Muscle of leg (tissue), 11 donors: ENCODE measurements around the gene PIP4K2B. TPM values are rescaled to one million over a fixed set of nuclear protein-coding genes. Genes with fewer than 3 reads are reported as not detected.

Experiments used
- DNase-seq: peaks from one replicate; pipeline ENCODE4 v3.0.0; 2013
- H3K27ac ChIP-seq: one replicate; pipeline ENCODE4 v1.5.1; 2013; ENCODE audit warnings: mild to moderate bottlenecking, low read length, control low read depth
- H3K27me3 ChIP-seq: one replicate; pipeline ENCODE4 v1.6.1; 2013; ENCODE audit warnings: low read length; ENCODE audit not compliant: control insufficient read depth, insufficient read depth
- H3K36me3 ChIP-seq: one replicate; pipeline ENCODE4 v1.6.1; 2013; ENCODE audit warnings: low read length; ENCODE audit not compliant: control insufficient read depth, insufficient read depth
- H3K4me1 ChIP-seq: one replicate; pipeline ENCODE4 v1.6.1; 2013; ENCODE audit warnings: low read length; ENCODE audit not compliant: control insufficient read depth, insufficient read depth
- H3K4me3 ChIP-seq: one replicate; pipeline ENCODE4 v1.5.1; 2013; ENCODE audit warnings: low read length, control low read depth
- H3K9me3 ChIP-seq: replicated peaks from 2 replicates; pipeline ENCODE4 v1.6.1; 2013; ENCODE audit warnings: low read depth, low read length; ENCODE audit not compliant: control insufficient read depth
- WGBS: methylation state at CpG from one replicate; pipeline ENCODE4 v1.1.5; 2013; ENCODE audit warnings: missing lambda C conversion rate; ENCODE audit not compliant: insufficient coverage; 5-methylcytosine and 5-hydroxymethylcytosine counted together
- polyA plus RNA-seq, 8 donors: library from polyadenylated mRNA; unstranded; fragments of 120-200 nt; gene quantifications; one replicate each; pipeline versions ENCODE4 v1.2.1 to v1.2.3, GENCODE V29; 2013; ENCODE audit warnings: inconsistent platforms in 1 of 8, low replicate concordance in 1 of 8; ENCODE audit not compliant: insufficient read length in 8 of 8, insufficient read depth in 1 of 8
- total RNA-seq: library from RNA; stranded (reverse); fragments of 120-200 nt; gene quantifications from one replicate; pipeline ENCODE4 v1.2.4, GENCODE V29; 2013

The PIP4K2B gene
- total and polyA plus RNA-seq, 9 donors: 36.2 to 73.5 (median 66.4) TPM

DNA sequence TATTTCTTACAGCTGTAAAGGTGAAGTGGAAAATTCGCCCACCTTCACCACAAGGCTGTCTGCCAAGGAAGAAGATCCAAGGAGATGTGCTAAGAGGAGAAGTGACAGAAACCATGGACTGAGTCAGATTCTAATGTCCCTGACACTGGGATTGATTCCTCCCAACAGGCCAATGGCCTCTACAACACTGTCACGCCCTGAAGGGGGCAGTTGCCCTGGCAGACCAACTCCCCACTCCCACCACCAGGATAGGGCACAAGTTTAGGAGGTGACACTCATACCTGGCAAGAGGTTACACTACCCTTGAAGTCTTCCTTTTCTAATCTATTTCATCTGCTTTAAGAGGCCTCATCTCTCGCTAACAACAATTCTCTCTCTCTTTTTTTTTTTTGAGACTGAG is 16.1 kb downstream of the PIP4K2B start:
- H3K9me3 ChIP-seq: no peaks in the 10 kb centered on the region
- WGBS: 86% methylated on average over 2 of the region's 3 CpGs
- no peak for DNase-seq
- no peak overlapping the region for H3K27ac ChIP-seq
- H3K36me3 ChIP-seq: peaks cover 86% of the 10 kb centered on the region
- no peaks in the 10 kb centered on the region for H3K4me1 ChIP-seq
- no peak overlapping the region for H3K4me3 ChIP-seq
- H3K27me3 ChIP-seq: no peaks in the 10 kb centered on the region

DNA sequence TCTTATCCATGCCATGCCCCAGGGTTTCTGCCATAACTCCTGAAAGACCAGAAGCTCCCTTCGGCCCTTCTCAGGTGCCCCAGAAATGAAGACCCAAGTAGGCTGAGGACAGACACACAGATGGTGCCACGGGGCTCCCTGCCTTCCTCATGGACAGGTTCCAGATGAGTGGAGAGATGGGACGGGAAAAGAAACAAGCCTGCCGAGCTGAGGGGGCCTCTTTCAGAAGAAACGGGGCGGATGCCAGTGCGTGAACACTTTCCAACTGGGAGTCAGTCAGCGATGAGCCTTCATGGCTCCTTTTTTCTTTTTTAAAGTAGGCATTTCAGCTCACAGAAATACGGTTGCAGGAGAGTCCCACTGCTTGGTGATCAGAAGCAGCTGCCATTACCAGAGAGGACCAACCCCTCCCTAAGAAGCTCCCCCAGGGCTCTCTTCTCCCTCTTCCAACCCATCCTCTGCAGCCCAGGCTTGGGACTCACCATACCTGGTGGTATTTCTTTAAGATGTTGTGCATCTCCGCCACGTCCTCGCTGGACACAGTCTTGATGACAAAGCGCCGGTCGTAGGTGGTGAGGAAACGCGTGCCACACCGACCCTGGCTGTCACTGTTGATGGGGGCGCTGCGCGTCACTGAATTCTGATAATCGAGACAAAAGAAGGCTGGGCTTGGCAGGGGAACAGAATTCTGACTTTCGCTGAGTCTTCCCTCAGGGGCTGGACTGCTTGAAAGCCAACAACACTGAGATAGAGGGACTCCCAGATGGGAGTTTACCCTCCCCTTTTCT is 19.2 kb downstream of the PIP4K2B start:
- DNase-seq: no peak
- WGBS: 87% methylated on average over 22 of the region's 23 CpGs
- no peak overlapping the region for H3K4me3 ChIP-seq
- no peaks in the 10 kb centered on the region for H3K4me1 ChIP-seq
- peaks cover 93% of the 10 kb centered on the region for H3K36me3 ChIP-seq
- H3K27ac ChIP-seq: no peak overlapping the region
- H3K9me3 ChIP-seq: no peaks in the 10 kb centered on the region
- H3K27me3 ChIP-seq: no peaks in the 10 kb centered on the region

DNA sequence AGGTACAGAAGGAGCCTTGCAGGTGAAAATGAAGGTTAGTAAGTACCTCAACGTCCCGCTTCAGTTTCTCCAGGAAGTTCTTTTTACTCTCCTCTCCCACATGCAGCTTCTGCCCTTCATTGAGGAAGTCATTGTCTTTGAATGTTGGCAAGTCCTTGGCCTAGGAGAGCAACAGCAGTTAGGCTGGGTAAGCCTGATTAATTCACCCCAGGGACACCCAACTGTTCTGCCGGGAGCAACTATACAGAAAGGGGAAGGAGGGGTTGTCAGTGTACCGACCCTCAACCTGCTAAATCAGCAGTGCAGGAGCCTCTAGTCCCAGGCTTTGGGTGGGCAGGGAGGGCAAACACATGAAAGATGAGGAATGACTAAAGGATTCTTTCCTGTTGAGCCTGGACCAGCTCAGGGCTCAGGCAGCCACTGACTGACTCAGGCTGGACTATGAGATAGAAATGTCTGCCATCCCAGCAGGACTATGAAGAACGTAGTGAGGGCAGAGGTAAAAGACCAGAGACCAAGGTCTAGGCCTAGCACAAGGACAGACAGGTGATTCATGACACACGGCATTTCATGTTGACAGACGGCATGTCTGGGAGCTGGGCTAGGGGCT is 21.6 kb downstream of the PIP4K2B start:
- Histone ChIP-seq H3K27me3 (no peaks in the 10 kb centered on the region), H3K36me3 (peaks cover 91% of the 10 kb centered on the region), H3K9me3 (no peaks in the 10 kb centered on the region), H3K4me3 (no peak overlapping the region), H3K4me1 (no peaks in the 10 kb centered on the region), H3K27ac (no peak overlapping the region)
- WGBS: 72% methylated on average over 5 of the region's 7 CpGs
- no peak for DNase-seq

DNA sequence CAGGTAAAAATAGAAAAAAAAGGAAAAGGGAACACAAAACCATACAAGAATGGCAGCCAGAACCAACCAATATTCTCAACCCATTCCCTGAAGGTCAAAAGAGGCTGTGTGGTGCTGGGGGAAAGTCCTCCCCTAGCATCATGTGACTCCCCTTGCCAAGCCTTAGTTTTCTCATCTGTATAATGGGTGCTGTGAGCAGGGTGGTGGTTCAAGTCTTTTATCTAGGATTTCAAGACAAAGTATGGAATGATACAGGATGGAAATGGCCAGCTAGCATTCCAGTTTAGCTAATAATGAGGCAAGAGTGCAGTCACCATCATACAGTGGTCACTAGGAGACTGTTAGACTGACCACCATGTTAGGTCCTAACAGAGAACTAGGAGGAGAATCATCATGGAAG is 26.1 kb downstream of the PIP4K2B start:
- Histone ChIP-seq H3K27ac (no peak overlapping the region), H3K27me3 (no peaks in the 10 kb centered on the region), H3K4me1 (no peaks in the 10 kb centered on the region), H3K4me3 (no peak overlapping the region), H3K36me3 (peaks cover 89% of the 10 kb centered on the region), H3K9me3 (no peaks in the 10 kb centered on the region)
- DNase-seq: no peak

DNA sequence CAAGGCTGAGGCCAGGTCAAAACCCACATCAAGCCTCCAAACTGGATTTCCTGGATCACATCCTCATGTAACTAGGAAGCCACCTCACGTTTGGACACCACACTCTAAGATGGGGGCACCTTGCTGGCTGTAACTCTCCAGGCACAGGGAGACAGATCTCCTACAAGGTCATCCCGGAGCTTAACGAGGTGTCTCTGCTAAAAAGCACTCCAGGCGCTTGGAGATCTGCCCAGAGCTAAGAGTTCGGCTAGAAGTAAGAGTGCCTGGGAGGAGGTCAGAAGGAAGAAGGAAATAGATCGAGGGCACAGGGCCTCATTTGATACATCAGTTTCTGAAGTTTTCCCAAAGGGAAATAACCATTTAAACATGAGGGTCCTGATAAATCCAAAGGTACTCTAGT is 30.9 kb downstream of the PIP4K2B start:
- Histone ChIP-seq H3K4me1 (no peaks in the 10 kb centered on the region), H3K9me3 (no peaks in the 10 kb centered on the region), H3K27me3 (no peaks in the 10 kb centered on the region), H3K27ac (no peak overlapping the region), H3K36me3 (peaks cover 91% of the 10 kb centered on the region), H3K4me3 (no peak overlapping the region)
- no peak for DNase-seq
- 64% methylated on average over 4 of the region's 6 CpGs for WGBS

DNA sequence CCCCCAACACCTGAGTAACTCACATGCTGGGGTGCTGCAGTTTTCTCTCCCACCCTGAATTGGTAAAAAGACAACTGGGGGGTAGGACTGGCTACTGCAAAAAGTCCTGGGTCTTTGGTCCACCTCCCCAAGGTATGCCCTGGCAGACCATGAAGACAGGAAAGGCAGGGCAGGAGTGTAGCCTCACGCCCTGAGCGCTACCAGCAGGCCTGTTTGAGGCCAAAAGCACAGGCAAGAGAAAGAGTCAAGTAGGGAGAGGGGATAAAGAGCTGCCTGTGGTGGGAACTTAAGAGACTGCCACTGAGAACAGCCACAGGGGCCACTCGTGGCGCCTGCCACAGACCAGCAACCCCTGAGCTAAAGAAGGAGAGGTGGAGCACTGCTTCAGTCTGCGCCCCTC is 33.0 kb downstream of the PIP4K2B start:
- no peaks in the 10 kb centered on the region for H3K27me3 ChIP-seq
- H3K4me1 ChIP-seq: no peaks in the 10 kb centered on the region
- DNase-seq: no peak
- H3K4me3 ChIP-seq: no peak overlapping the region
- 85% methylated on average over 5 of the region's 5 CpGs for WGBS
- no peak overlapping the region for H3K27ac ChIP-seq
- peaks cover 88% of the 10 kb centered on the region for H3K36me3 ChIP-seq
- H3K9me3 ChIP-seq: no peaks in the 10 kb centered on the region

DNA sequence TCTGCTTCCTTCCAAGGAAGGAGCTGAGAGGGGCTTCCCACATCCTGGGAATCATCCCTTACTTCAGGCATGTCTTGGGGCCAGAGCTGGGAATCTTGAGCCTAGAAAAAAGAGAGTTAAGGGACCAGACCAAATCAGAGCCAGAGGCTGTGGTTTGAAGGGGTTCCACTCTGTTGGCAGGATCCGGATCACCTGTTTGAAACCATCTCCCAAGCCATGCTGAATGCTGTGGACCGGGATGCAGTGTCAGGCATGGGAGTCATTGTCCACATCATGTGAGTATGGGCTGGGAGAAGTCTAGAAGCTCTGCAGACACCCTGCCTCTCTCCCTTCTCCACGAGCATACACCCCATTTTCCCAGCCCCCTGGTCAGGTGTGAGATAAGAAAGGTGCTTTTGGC is 37.1 kb downstream of the PIP4K2B start:
- 100% methylated on average over 1 of the region's 3 CpGs for WGBS

DNA sequence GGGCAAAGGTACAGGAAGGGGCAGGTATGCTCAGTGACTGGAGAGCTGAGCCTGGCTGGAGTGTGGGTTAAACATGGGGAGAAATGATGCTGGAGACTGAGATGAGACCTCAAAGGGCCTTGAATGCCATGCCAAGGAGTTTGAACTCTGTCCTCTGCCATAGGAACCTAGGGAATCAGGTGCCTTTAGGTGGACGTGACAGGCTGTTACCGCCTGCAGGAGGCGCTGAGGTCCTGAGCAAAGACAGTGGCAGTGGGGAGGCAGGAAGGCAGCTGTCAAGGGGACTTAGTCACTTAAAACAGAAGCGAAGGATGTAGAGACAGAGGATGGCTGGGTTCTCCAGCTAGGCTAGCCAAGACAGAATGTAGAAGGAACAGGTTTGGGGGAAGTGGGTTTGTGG is 37.7 kb downstream of the PIP4K2B start:
- H3K27me3 ChIP-seq: no peaks in the 10 kb centered on the region

More for the DNA sequence above, 37.1 kb downstream of the PIP4K2B start:
- Histone ChIP-seq H3K36me3 (peaks cover 78% of the 10 kb centered on the region), H3K4me3 (no peak overlapping the region), H3K4me1 (no peaks in the 10 kb centered on the region), H3K27ac (no peak overlapping the region), H3K9me3 (no peaks in the 10 kb centered on the region), H3K27me3 (no peaks in the 10 kb centered on the region)
- no peak for DNase-seq

DNA sequence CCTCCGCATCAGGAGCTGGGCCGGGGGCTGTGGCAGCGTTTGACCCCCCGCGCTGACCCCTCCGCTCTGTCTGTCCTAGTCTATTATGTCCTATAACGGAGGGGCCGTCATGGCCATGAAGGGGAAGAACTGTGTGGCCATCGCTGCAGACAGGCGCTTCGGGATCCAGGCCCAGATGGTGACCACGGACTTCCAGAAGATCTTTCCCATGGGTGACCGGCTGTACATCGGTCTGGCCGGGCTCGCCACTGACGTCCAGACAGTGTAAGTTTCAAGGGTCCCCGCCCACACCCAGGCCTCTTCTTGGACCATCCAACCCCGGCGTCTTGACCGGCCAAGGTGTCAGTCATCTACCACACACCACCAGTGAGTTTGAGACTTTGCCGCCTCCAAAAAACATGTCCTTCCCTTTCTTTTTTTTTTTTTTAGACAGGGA is 46.3 kb downstream of the PIP4K2B start:
- no peak for DNase-seq

More for the DNA sequence above, 37.7 kb downstream of the PIP4K2B start:
- no peak for DNase-seq
- Histone ChIP-seq H3K4me1 (no peaks in the 10 kb centered on the region), H3K36me3 (peaks cover 78% of the 10 kb centered on the region), H3K9me3 (no peaks in the 10 kb centered on the region), H3K4me3 (no peak overlapping the region), H3K27ac (no peak overlapping the region)
- WGBS: 61% methylated on average over 4 of the region's 4 CpGs

DNA sequence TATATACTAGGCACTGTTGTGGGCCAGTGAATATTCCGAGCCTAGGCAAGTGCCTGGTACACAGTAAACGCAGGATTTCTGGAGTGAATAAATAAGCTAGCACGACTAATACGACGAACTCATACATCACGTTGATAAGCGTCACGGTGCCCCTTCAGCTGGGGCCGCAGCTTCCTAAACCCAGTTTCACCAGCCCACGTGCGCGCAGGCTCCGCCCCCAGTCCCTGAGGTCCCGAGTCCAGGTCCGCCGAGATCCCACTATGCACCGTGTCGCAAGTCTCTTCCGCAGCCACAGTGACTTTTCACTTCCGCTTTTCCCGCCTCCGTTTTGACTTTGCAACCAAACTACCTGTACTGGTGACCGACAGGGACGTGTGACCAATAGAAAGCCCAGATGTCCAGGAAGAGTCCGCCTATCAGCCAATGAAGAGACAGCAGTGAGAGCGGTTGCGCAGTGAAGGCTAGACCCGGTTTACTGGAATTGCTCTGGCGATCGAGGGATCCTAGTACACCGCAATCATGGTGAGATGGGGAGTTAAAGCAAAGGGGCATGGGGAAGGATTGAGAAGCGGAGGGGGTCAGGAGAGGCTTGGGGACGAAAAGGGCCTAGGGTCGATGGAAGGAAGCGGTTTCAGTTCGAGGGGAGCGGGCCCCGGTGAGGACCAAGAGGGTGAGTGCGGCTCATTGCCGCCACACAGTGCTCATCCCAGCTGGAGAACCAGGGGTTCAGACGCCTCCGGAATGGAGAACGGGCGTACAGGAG is 46.9 kb downstream of the PIP4K2B start, which contains the start of gene PSMB3:
Gene PSMB3, plus strand, starts transcription at position 434 of the 763 bp plus-strand sequence. Its CDS starts 86 bp downstream, at position 520.
- peak; percentile 100 for DNase-seq
- Histone ChIP-seq H3K9me3 (no peaks in the 10 kb centered on the region), H3K27me3 (peaks cover 10% of the 10 kb centered on the region), H3K36me3 (peaks cover 29% of the 10 kb centered on the region), H3K4me3 (peak within 1 kb of the TSS; percentile 74), H3K27ac (peak within 1 kb of the TSS; percentile 96), H3K4me1 (peaks cover 43% of the 10 kb centered on the region)
- WGBS: under 1% methylated on average over 42 of the region's 44 CpGs

More for the DNA sequence above, 46.3 kb downstream of the PIP4K2B start:
- peak overlapping the region; percentile 94 for H3K27ac ChIP-seq
- H3K4me1 ChIP-seq: peaks cover 43% of the 10 kb centered on the region
- peak overlapping the region; percentile 74 for H3K4me3 ChIP-seq
- H3K9me3 ChIP-seq: no peaks in the 10 kb centered on the region
- H3K36me3 ChIP-seq: peaks cover 33% of the 10 kb centered on the region
- peaks cover 10% of the 10 kb centered on the region for H3K27me3 ChIP-seq
- WGBS: 5% methylated on average over 22 of the region's 22 CpGs
